HPDE6-E6E7 (cell line): ENCODE results near the gene PEX11B.

Source experiments
- DNase-seq: peaks from one replicate; pipeline ENCODE4 v3.0.0; 2011; ENCODE audit warnings: missing footprints; ENCODE audit errors: extremely low spot score

Gene PEX11B

DNA sequence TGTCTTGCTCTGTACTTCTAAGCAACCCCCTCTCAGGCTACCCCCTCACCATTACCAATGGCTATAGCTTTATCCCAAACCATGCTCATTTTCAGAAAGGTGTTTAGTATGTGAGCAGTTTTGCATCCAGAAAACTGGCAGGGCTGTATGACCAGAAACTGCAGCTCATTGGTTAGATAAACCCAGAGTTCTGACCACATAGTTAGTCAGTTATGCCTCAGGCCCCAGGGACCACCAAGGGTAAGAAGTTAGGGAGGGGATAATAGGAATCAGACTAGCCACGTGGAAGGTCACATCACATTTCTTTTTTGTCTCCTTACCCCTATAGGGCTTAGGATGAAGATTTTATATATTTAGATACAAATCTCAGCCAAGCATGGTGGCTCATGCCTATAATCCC, 9.9 kb downstream of the PEX11B start:
- no peak for DNase-seq

DNA sequence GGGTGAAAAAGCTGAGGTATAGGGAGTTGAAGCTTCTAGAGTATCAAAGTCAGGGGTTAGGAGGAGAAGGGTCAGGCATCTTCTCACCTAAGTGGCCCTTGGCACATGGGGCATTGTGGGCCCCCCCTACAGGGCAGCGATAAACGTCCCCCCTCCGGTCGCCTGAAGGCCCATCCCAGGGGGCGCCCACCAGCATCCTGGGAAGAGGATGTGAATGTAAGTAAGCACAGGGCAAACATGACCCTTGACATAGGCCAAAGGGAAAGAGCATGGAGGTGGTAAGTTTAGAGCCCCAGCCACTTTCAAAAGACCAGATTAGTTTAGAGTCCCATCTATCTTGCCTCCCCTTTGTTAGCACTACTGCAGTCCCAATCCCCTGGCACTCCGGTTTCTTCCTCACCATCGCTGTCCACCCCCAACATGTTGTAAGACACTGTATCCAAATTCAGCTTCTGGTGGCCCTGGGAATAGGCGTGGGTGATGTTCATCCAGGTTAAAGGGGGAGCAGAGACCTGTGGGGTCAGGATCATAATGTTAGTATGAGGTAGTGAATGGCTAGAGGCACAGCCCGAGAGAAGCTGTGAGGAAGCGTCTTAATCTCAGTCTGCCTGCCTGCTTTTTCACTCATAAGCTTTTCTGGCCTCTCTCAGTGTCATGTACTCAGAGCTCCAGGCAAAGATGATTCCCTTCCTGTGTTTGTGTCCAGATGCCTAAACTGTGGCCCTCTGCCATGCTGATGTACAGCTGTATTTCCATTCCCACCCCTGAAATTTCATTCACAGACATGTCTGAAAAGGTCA, 11.4 kb downstream of the PEX11B start:
- no peak for DNase-seq

DNA sequence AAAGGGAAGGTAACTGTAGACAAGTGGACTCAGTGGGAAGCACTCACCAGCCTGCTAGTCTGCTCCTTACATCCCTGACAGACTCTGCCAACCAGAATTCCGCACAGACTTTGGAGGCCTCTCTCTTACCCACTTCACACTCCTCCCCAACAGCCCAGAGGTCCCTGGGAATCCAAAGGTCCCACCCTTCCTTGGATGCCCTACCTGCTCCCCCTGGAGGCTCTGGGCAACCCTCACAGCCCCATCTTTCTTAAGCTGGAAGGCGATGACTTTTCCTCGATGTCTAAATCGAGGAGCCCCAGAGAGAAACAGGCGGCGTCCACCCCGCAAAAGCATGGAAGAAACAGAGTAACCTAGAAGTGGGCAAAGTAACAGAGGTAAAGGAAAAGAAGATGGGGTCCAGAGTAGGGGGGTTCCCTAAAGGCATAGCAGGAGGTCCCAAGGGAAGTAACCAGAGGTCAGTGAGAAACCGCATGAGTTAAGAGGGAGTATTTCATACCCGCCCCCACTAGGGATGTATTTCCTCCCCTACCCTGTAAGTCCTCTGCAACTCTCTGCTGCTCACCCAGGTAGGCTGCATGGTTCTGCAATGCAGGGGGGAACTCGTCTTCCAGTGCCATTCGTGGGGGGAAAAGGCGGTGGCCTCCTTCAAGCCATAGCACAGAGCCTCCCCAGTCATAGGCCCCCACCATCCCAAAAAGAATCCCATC, 17.1 kb downstream of the PEX11B start:
- no peak for DNase-seq

DNA sequence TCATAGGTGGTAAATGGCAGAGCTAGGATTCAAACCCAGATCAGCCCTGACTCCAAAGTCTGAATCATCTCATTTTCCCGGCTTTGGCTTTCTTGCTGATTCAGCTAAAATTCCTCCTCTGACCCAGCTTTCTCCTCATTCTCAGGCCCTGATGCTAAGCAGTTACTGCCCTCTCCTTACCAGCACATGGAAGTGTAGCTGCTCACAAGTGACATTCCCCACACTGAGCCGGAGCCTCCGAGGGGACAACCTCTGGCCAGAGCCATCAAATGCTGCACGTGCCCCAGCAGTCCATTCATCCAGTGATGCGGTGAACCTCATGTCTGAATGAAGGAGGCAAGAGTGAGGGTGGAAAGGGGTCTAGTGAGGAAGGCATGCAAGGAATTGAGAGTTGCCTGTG, 19.8 kb downstream of the PEX11B start:
- no peak for DNase-seq

DNA sequence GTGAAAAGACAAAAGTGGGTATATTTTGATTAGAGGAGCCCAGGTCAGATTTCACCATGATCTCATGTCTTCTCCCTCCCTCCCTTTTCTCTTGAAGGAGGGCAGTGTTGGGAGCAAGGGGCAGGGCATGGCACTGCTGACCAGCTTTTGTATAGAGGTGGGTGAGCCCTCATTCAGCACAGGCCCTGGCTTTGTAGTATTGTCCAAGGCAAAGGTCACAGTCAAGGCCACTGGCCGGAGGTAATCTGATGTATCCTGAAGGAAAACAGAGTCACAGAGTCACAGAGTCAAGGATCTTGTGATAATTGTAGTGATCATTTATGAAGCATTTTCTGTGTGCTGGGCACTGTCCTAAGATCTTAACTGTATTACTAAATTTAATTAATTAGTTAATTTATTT, 20.5 kb downstream of the PEX11B start:
- DNase-seq: no peak

DNA sequence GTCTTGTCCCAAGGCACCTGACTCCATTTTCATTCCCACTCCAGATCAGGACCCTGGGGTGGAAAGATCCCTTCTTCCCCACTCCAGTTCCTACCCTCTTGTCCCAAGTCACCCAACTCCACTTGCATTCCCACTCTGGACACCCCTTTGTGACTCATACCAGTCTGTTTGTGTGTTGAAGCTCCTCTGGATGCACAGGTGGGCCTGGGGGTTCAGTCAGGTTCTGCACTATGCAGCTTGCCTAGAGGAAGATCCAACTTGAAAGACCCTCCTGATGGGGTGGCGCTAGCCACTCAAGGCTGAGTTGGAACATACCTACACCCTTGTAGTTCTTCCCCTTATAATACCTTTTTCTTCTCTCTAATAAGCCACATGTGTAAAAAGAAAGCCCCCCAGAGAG, 23.0 kb downstream of the PEX11B start:
- DNase-seq: no peak

DNA sequence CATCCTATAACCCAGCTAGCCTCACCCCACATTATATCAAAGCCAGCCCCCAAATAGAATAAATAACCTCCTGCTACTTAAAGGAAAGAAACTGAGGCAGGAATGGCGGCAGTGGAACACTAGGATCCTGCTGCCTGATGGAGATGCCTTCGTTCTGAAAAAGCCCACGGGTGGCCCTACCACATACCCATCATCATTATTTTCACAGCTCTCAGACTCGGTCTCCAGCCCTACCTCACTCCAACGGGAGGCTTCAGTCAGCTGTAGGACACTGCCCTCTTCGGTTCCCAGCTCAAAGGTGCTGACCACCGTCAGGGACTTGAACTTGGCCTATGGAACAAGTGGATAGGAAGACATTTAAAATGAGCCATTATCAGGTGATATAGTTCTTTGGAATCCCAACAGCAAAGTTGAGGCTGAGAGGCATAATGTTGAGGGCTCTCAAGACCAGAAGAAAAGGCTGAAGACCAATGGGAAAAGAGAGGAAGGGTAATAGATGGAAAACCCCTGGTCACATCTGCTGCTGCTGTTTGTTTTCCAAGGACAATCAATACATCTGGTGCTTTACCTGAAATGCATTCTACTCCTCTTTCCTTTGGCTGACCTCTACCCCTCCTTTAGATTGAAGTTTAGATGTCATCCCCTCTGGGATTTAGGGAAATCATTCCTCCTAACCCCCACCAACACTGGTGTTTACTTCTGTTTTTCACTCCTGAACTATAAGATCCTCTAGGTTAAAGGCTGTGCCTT, 25.0 kb downstream of the PEX11B start:
- no peak for DNase-seq

DNA sequence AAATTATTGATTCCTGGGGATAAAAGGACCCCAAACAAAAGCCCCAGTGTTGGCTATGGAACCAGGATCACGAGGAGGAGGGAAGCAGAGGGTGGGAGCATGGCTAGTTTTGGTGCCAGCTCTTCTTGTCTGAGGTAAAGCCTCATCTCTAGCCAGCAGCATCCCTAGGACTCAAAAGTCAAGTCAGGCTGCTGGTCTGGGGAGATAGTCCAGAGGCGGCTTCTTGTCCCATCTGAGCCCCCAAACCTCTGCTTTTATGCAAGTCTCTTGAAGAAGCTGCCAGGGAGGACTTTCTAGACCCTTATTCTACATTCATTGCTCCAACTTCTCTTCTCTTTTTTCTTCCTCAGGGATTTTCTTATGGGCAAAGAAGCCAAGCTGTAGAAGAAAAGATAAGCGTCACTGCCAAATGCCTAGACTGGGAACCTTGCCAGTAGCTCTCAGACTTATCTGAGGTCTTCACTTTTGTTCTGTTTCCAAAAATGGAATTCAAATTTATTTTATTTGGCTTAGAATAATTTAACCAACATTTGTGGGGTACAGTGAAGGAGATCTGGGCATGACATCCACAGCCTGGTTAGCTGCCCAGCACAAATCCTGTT, 25.9 kb downstream of the PEX11B start:
- DNase-seq: no peak

DNA sequence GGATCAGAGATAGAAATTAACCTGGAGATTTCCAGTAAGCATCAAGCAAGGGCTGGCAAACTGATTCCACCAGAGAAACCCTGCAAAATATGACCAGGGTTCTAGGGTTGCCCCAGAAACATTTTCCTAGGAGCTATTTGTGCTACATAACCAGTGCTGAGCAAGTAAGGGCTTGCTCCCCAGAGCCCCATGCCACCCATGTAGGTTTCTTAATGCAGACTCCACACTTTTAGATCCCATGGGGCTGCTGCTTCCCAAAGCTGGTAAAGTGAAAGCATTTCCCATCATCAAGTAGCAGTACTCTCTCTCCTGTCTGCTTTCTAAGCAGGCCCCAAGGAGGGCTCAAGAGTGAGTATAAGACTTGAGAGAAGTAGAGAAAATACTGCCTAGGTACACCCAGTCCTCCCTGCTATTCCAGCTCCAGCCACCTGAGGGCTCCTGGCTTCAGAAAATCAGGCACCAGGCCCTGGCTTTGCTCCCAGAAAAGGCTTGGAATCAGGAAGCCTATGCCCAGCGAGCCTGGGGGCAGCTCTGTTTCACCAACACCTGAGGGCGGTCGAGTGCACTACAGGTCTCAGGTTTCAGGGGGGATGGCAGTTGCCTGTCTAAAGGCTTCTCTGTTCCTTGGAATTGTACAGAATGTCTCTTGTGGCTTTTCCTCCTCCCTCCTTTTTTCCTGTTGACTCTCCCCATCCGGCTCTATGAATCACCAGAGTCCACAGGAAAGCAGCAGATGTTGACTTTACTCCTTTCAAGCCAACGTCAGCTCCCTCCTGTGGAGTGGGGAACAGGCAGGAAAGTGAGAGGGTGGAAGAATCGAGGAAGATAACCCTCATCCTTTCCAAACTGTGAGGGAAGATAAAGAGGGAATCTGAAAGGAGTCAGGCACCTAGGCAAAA, 26.7 kb downstream of the PEX11B start:
- DNase-seq: peak; percentile 99

DNA sequence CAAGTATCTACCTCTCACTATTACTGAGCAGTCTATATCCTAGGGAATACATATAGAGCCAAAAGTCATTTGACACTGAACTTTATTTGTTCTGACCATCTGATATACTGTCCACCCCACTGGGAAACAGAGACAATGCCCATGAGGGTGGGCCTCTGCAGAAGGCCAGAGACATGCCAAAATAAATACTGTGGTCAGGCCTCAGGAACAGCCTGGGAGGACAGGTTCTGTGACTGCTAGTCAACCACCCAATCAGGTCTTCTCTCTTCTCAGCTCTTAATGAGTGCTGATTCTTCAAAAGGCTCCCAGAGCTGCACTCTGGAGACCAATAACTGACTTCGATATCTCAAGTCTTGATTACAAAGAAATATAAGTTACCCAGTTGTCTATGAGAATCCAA, 27.4 kb downstream of the PEX11B start:
- peak; percentile 29 for DNase-seq

DNA sequence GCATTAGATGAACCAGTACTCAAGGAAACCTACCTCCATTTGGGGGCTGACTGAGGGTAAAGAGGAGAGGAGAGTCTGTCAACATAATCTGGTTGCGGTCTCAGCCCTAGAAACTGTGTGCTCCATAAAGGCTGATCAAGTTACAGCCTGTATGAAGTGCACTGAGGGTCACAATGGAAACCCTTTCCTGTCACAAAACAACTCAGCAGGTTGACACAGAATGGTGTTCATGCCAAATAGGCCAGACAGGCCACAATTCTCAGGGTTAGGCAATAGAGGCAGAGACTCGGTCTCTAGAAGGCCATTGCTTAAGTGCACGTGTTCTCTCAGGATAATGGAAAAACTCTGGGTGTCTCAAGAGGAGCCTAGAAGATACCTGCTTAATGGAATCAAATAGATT, 28.8 kb downstream of the PEX11B start:
- no peak for DNase-seq

DNA sequence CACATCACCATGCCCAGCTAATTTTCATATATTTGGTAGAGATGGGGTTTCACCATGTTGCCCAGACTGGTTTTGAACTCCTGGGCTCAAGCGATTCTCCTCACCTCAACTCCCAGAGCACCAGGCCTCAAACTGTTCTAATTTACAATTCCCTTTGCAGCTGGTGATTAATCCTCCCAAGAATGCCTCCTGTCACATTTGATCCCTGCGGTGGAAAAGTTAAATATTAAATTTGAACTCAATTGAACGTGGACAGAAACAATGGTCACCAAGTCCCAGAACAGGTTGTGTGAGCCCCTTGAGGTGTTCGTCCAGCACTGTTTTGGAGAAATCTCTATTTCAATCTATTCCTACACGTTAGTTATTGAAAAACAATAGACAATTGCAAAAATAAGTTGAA, 30.9 kb downstream of the PEX11B start:
- DNase-seq: no peak

DNA sequence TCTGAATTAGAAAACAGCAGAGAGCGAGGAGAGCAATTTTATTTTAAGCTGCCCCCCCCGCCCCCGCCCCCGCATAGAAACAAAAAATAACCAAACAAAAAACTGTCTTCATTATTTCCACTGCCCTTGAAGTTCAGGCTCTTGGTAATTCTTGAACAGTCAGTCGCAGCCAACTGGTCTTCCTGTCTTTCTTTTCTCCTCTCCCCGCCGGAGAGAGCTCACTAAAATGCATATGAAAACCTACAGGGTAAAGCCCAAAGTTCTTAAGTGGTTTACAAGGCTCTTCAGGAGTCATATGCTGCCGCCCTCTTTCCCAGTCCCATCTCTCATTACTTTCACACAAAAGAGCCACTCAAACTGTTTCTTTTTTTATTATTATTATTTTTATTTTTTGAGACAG, 31.7 kb downstream of the PEX11B start:
- DNase-seq: no peak

DNA sequence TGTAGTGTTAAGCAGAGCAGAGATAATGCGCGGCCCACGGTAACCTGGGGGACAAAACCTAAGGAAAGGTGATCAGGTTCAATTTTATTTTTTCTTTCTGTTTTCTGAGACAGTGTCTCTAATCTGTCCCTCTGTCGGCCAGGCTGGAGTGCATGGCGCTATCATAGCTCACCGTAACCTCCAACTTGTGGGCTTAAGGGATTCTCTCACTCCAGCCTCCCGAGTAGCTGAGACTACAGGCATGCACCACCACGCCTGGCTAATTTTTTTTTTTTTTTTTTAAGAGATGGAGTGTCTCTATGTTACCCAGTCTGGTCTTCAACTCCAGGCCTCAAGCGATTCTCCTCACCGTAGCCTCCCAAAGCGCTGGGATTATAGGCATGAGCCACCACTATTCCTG, 32.1 kb downstream of the PEX11B start:
- DNase-seq: no peak

DNA sequence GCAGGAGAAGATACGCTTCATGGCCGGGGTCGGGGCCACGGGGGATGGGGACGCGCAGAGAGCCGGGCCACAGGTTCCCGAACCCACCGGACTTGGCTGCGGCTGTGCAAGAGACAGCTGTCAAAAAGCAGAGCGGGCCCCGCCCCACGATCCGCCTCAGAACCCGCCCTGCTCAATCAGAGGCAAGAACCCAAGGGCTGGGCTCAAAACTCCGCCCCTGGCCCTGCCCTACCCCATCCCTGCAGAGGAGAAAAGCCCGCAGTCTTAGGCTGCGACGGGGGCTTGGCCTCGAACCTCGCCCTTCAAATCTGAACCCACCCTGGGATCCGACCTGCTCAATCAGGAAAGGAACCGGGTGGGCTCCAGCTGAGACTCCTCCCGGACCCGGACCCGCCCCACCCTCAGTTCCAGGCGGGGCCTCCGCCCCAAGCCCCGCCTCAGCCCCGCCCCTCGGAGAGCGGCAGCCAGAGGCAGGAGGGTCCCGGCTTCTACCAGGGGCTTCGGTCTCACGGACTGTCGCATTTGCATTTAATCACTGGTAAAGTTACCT, 32.7 kb downstream of the PEX11B start, which contains the start of gene ANKRD35:
ANKRD35 (minus strand) TSS at position 129 of the 550 bp plus-strand sequence; CDS start at position 21, 108 bp downstream.
- peak; percentile 97 for DNase-seq

DNA sequence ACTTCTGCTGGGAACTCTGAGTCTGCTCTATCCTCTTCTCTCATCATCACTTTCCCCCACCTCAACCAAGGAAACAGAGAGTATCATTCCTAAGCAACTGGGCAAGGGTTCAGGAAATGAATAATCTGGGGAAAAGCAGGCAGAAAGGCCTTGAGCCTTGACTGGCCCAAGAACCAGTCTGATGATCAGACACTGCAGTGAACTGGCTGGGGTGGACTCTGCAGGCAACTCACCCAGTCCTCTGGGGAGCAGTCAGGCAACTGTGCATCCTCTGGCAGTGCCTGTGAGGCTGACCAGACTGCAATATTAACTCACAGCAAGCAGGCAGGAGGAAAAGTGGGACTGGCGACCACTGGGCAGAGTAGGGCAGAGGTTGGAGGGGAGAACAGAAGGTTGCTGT, 33.8 kb downstream of the PEX11B start:
- no peak for DNase-seq

DNA sequence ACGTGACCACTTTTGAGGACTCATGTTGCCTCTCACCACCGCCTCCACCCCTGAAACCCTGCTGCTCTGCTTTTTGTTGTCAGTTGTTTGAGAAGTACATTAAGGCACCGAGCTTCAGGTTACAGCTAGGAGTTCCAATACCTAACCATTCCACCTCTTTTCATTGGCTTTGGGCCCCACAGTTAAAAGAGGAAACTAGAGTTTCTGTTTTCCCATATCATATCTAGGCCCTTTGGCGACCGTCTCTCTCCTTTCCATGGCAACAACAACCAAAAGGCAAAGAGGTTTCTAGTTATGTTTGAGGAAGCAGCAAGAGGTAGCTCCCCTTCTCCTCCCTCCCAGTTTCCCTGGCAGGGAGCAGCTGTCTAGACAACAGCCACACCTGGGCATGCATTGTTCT, 38.7 kb downstream of the PEX11B start:
- no peak for DNase-seq

DNA sequence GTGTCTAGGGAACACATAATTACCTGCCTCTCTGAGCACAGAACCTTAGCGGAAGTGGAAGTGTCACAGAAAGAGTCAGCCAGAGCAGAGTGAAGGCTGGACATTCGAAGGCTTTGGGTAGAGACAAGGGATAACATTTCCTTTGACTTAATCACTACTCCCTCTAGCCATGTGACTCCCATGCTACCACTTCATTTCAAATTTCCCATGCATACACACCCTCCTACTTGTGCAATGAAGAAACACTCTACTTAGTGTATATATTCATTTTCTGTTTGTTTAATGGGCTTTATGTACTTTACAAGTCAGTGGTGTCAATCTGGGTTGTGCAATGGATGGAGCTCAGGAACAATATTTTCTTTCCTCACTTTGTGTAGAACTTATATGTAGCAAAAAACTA, 39.8 kb downstream of the PEX11B start:
- DNase-seq: no peak

DNA sequence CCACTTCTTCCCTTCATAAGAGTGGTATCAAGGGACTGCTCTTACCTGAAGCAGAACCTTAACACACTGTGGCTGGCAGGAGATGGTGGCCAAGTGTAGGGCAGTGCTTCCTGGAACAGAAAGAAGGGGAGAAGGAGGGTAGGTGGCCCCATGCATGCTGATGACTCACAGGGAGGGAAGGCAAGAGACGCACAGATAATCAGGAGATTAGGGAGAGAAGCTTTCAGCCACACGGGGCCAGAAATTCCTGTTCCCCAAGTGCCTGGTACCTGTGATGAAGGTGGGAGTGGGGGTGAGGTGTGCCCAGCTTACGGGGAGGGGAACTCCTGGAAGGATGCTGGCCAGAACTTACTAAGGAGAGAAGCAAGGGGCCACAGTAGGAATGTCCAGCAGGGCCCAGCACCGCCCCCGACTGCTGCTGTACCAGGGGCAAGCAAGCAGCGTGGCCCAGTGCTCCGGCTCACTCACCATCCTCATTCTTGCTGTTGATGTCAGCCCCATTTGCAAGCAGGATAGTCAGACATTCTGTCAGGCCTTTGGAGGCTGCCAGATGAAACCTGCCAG, 40.5 kb downstream of the PEX11B start:
- no peak for DNase-seq

DNA sequence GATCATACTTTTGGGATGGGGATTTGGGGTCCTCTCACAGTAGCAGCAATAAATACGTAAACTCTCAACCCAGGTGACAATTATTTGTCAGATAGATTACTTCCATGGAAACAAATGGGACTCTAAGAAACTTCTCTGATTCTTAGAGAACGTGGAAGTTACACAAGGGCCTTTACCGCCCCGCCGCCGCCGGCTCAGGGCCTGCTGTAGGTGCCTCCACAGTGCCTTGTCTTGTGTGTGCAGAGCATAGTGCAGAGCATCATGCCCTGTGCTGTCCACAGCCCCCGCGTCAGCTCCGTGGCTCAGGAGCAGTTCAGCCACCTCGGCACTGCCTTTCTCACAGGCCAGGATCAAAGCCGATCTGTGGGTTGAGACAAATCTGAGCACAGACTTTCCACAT, 43.9 kb downstream of the PEX11B start:
- no peak for DNase-seq
